Dermis microvascular lymphatic vessel endothelial cell (primary cell): ENCODE measurements around the gene FAM219A. TPM values are rescaled to one million over a fixed set of nuclear protein-coding genes. Genes with fewer than 3 reads are reported as not detected.
"Not testable (repeated sequence)": the region's sequence is repeated elsewhere in the genome, so short reads cannot be mapped to it uniquely, and the experiment has no call there.

ENCODE experiments used
- DNase-seq, 2 donors: peaks; one replicate each; pipeline versions ENCODE4 v3.0.0 to v3.0.0-alpha.2; 2010; ENCODE audit warnings: low read depth in 2 of 2
- total RNA-seq: library from RNA; depleted of rRNA; stranded (reverse); fragments of >200 nt; gene quantifications from 2 replicates; pipeline ENCODE4 v1.2.1, GENCODE V29; 2014

FAM219A gene
- total RNA-seq, 1 donor from 2014 or later = 5.0 TPM

- DNase-seq = no peak
Observed at GRCh38 chr9:34443976-34444375, 14.4 kb downstream of the FAM219A start.

GRCh38 chr9:34443533-34443932 lies 14.8 kb downstream of the FAM219A start:
- DNase-seq = no peak

- DNase-seq = no peak
Observed at GRCh38 chr9:34442770-34443169, 15.6 kb downstream of the FAM219A start.

- no peak for DNase-seq
Observed at GRCh38 chr9:34440017-34440416, 18.4 kb downstream of the FAM219A start.

GRCh38 chr9:34438465-34438864 lies 19.9 kb downstream of the FAM219A start:
- DNase-seq = not testable (repeated sequence)

GRCh38 chr9:34437926-34438307 lies 20.5 kb downstream of the FAM219A start:
- not testable (repeated sequence) for DNase-seq

GRCh38 chr9:34437006-34437925 lies 21.1 kb downstream of the FAM219A start:
- peak; percentile 78 to 88 for DNase-seq

- DNase-seq = no peak
Observed at GRCh38 chr9:34431667-34432066, 26.7 kb downstream of the FAM219A start.

GRCh38 chr9:34430843-34431437 lies 27.4 kb downstream of the FAM219A start:
- DNase-seq = peak; percentile 50 to 83

- peak in 1 of 2 donors; percentile 53 for DNase-seq
Observed at GRCh38 chr9:34428325-34428958, 29.9 kb downstream of the FAM219A start.

GRCh38 chr9:34426347-34427074 lies 31.9 kb downstream of the FAM219A start:
- DNase-seq = no peak

- DNase-seq = no peak
Observed at GRCh38 chr9:34419716-34420504, 38.5 kb downstream of the FAM219A start.

- no peak for DNase-seq
Observed at GRCh38 chr9:34417734-34418133, 40.6 kb downstream of the FAM219A start.

GRCh38 chr9:34413231-34413852 lies 45.0 kb downstream of the FAM219A start:
- peak; percentile 27 to 55 for DNase-seq

- DNase-seq = no peak
Observed at GRCh38 chr9:34412336-34412735, 46.0 kb downstream of the FAM219A start.

- DNase-seq = no peak
Observed at GRCh38 chr9:34409154-34409553, 49.2 kb downstream of the FAM219A start.

- DNase-seq = no peak
Observed at GRCh38 chr9:34408173-34408572, 50.2 kb downstream of the FAM219A start.

GRCh38 chr9:34406219-34406618 lies 52.2 kb downstream of the FAM219A start:
- DNase-seq = no peak

GRCh38 chr9:34405719-34406118 lies 52.7 kb downstream of the FAM219A start:
- DNase-seq = no peak
